Effector memory CD4-positive, alpha-beta T cell (primary cell): ENCODE results near the gene XPC.
"Not testable (repeated sequence)": the region's sequence is repeated elsewhere in the genome, so short reads cannot be mapped to it uniquely, and the experiment has no call there.

Experiments used
- DNase-seq, 3 donors: peaks; one replicate each; pipeline ENCODE4 v3.0.0-alpha.2; 2020
- H3K27ac ChIP-seq: 2 replicates; pipeline ENCODE4 v1.7.0; 2013; ENCODE audit warnings: mild to moderate bottlenecking, low read length, moderate library complexity; ENCODE audit not compliant: insufficient read depth, poor library complexity, severe bottlenecking
- H3K27me3 ChIP-seq: replicated peaks from 2 replicates; pipeline ENCODE4 v1.7.0; 2013; ENCODE audit warnings: mild to moderate bottlenecking, low read length; ENCODE audit not compliant: insufficient read depth, control insufficient read depth, poor library complexity, severe bottlenecking
- H3K36me3 ChIP-seq: 2 replicates; pipeline ENCODE4 v1.7.0; 2013; ENCODE audit warnings: mild to moderate bottlenecking, low read length, moderate library complexity; ENCODE audit not compliant: control insufficient read depth, insufficient read depth
- H3K4me1 ChIP-seq: 2 replicates; pipeline ENCODE4 v1.7.0; 2013; ENCODE audit warnings: low read length, mild to moderate bottlenecking; ENCODE audit not compliant: control insufficient read depth, insufficient read depth, poor library complexity, severe bottlenecking
- H3K4me3 ChIP-seq: 2 replicates; pipeline ENCODE4 v1.7.0; 2013; ENCODE audit warnings: low read length, low read depth, mild to moderate bottlenecking; ENCODE audit not compliant: insufficient read depth, poor library complexity, severe bottlenecking
- H3K9me3 ChIP-seq: 2 replicates; pipeline ENCODE4 v1.7.0; 2013; ENCODE audit warnings: mild to moderate bottlenecking, low read length, moderate library complexity; ENCODE audit not compliant: control insufficient read depth

XPC gene

GRCh38 chr3:14123308-14124222, 54.8 kb downstream of the XPC start:
- H3K27me3 ChIP-seq, result no peaks in the 10 kb centered on the region
- H3K4me1 ChIP-seq, result peaks cover 31% of the 10 kb centered on the region
- peaks cover 17% of the 10 kb centered on the region for H3K36me3 ChIP-seq
- peak overlapping the region; percentile 97 for H3K4me3 ChIP-seq
- H3K9me3 ChIP-seq, result no peaks in the 10 kb centered on the region
- peak overlapping the region; percentile 92 for H3K27ac ChIP-seq
- no peak for DNase-seq

DNA sequence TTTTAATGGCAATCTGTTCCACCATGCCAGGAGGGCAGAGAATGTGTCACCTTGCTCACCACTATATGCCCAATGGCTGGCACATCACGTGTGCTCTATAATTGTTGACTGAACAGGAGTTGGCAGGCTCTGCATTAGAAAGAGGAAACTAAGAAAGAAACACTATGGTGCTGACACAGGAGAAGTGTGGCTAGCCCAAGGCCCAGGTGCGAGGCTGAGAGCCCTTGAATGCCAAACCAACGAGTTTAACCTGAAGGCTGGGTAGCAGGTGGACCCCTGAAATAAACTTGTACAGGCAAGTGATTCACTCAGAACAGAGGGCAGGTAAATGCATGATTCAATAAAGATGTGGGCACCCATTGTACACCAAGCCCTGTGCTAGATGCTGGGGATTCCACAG, 56.1 kb downstream of the XPC start:
- Histone ChIP-seq H3K4me1 (peaks cover 31% of the 10 kb centered on the region), H3K27ac (no peak overlapping the region), H3K36me3 (peaks cover 6% of the 10 kb centered on the region), H3K9me3 (no peaks in the 10 kb centered on the region), H3K4me3 (no peak overlapping the region), H3K27me3 (no peaks in the 10 kb centered on the region)
- no peak for DNase-seq

- H3K27ac ChIP-seq, result no peak overlapping the region
- no peak for DNase-seq
- H3K9me3 ChIP-seq, result no peaks in the 10 kb centered on the region
- no peaks in the 10 kb centered on the region for H3K27me3 ChIP-seq
- peaks cover 26% of the 10 kb centered on the region for H3K4me1 ChIP-seq
- H3K4me3 ChIP-seq, result no peak overlapping the region
- H3K36me3 ChIP-seq, result peaks cover 6% of the 10 kb centered on the region
Observed at GRCh38 chr3:14121859-14122258, 56.5 kb downstream of the XPC start.

DNA sequence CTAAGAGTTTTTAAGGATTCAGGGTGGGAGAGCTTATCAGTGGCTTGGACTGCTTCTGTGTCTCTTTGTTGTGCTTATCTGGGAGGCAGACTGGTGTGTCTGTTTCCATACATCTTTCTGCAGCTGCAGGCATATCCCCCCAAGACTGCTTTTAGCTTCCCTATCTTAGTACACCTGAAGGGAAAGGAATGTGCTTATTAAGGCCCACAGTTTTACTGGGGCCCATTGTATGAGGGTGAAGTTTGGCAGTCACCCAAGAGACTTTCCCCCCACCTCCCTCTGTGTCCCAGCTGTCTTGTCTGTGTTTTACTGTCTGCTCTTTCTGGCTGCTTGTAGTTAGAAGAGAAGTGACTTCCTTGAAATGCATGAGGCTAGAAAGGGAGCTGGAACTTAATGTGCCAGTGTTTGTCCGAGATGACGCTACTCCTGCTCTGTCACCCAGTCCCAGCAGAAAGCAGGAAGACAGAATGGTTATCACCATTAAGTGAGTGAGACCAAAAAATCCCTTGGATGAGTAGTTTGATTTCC, 57.4 kb downstream of the XPC start:
- H3K27ac ChIP-seq, DNase-seq, H3K9me3 ChIP-seq, H3K4me3 ChIP-seq, H3K27me3 ChIP-seq: not testable (repeated sequence)
- peaks cover 10% of the 10 kb centered on the region for H3K36me3 ChIP-seq
- H3K4me1 ChIP-seq, result peaks cover 18% of the 10 kb centered on the region

GRCh38 chr3:14120111-14120920, 58.1 kb downstream of the XPC start:
- no peak for DNase-seq
- Histone ChIP-seq H3K4me1 (peaks cover 11% of the 10 kb centered on the region), H3K4me3 (no peak overlapping the region), H3K27me3 (no peaks in the 10 kb centered on the region), H3K36me3 (peaks cover 17% of the 10 kb centered on the region), H3K9me3 (no peaks in the 10 kb centered on the region), H3K27ac (no peak overlapping the region)

GRCh38 chr3:14119651-14120050, 58.8 kb downstream of the XPC start:
- Histone ChIP-seq H3K4me3 (no peak overlapping the region), H3K4me1 (peaks cover 10% of the 10 kb centered on the region), H3K9me3 (no peaks in the 10 kb centered on the region), H3K27me3 (no peaks in the 10 kb centered on the region), H3K36me3 (peaks cover 24% of the 10 kb centered on the region), H3K27ac (no peak overlapping the region)
- no peak for DNase-seq

DNA sequence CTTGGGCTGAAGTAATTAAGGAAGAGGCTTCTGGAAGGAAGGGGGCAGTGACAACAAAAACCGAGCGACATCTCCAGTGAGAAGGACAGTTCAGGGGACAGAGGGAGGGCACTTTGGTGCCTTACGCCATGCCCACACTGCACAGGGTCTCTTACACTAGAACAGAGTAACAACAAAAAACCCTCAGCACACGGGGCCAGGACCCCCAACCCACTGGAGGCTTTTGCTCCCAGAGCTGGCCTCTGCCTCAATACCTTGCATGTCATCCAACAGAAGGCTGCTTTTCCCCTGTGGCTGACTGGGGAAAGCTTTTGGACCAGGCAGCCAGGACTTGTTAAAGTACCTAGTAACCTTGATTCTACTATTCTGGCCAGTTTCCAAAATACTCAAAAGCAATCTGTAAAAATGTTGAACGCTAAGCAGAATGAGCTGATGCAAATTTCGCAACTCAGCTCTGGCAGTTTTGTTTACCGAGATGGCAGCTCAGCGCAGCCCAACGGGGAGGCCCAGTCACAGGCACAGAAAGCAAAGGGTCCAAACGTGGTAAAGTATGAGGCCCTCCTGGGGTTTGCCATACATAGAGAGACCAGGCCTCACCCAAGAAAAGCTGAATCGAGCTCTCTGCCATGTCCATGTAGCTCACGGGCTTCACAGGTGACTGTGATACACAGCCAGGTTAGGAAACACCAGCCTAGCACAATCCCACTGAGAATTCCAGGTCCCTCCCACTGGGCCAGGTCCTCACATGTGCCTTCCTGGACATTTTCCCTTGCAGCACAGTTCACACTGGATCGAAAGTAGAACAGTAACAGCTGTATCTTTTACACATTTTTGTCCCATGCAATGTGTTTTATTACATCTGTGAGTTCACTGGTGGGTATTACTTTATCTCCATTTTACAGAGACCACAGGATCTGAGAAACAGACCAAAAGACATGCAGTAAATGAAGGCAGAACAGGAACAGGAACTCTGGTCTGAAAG, 59.7 kb downstream of the XPC start:
- Histone ChIP-seq H3K4me1 (peaks cover 3% of the 10 kb centered on the region), H3K36me3 (peaks cover 33% of the 10 kb centered on the region), H3K9me3 (no peaks in the 10 kb centered on the region), H3K27ac (no peak overlapping the region), H3K27me3 (no peaks in the 10 kb centered on the region), H3K4me3 (no peak overlapping the region)
- no peak for DNase-seq

GRCh38 chr3:14117468-14118399, 60.7 kb downstream of the XPC start:
- H3K27ac ChIP-seq, result no peak overlapping the region
- peaks cover 41% of the 10 kb centered on the region for H3K36me3 ChIP-seq
- H3K27me3 ChIP-seq, result no peaks in the 10 kb centered on the region
- no peak for DNase-seq
- no peaks in the 10 kb centered on the region for H3K9me3 ChIP-seq
- H3K4me3 ChIP-seq, result no peak overlapping the region
- H3K4me1 ChIP-seq, result no peaks in the 10 kb centered on the region
